ENCODE results near the gene ALKBH4.
"Not testable (repeated sequence)": the region's sequence is repeated elsewhere in the genome, so short reads cannot be mapped to it uniquely, and the experiment has no call there.

DNA sequence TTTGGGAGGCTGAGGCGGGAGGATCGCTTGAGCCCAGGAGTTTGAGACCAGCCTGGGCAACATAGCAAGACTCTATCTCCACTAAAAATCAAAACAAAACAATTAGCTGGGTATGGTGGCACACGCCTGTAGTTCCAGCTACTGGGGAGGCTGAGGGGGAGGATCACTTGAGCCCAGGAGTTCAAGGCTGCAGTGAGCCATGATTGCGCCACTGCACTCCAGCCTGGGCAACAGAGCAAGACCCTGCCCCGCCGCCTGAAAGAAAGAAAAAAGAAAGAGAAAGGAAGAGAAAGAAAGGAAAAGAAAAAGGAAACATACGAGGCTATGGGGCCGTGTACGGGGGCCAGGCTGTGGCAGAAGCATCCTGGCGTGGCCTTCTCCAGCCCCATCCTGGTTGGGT, 9.7 kb downstream of the ALKBH4 start:
- TF ChIP-seq, protein P1, sequence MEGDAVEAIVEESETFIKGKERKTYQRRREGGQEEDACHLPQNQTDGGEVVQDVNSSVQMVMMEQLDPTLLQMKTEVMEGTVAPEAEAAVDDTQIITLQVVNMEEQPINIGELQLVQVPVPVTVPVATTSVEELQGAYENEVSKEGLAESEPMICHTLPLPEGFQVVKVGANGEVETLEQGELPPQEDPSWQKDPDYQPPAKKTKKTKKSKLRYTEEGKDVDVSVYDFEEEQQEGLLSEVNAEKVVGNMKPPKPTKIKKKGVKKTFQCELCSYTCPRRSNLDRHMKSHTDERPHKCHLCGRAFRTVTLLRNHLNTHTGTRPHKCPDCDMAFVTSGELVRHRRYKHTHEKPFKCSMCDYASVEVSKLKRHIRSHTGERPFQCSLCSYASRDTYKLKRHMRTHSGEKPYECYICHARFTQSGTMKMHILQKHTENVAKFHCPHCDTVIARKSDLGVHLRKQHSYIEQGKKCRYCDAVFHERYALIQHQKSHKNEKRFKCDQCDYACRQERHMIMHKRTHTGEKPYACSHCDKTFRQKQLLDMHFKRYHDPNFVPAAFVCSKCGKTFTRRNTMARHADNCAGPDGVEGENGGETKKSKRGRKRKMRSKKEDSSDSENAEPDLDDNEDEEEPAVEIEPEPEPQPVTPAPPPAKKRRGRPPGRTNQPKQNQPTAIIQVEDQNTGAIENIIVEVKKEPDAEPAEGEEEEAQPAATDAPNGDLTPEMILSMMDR (conservative IDR thresholded peaks at IDR 0.05; ENCODE audit: low read depth, low read length), result not testable (repeated sequence)
- TF ChIP-seq EZH2 (IDR thresholded peaks at IDR 0.05; ENCODE audit: low read length, unreplicated experiment); EZH2phosphoT487 (IDR thresholded peaks at IDR 0.05; ENCODE audit: borderline replicate concordance, low read length): not testable (repeated sequence)
